Measurements from ENCODE around the gene LRP1B.

- no peak for TF ChIP-seq RAD21 (IDR thresholded peaks at IDR 0.05)
- TF ChIP-seq, protein P1, sequence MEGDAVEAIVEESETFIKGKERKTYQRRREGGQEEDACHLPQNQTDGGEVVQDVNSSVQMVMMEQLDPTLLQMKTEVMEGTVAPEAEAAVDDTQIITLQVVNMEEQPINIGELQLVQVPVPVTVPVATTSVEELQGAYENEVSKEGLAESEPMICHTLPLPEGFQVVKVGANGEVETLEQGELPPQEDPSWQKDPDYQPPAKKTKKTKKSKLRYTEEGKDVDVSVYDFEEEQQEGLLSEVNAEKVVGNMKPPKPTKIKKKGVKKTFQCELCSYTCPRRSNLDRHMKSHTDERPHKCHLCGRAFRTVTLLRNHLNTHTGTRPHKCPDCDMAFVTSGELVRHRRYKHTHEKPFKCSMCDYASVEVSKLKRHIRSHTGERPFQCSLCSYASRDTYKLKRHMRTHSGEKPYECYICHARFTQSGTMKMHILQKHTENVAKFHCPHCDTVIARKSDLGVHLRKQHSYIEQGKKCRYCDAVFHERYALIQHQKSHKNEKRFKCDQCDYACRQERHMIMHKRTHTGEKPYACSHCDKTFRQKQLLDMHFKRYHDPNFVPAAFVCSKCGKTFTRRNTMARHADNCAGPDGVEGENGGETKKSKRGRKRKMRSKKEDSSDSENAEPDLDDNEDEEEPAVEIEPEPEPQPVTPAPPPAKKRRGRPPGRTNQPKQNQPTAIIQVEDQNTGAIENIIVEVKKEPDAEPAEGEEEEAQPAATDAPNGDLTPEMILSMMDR (IDR thresholded peaks at IDR 0.05; ENCODE audit: low read depth, low read length, missing input control), result no peak
These were observed 432.3 kb downstream of the LRP1B start for GRCh38 chr2:141698500-141698899.
